IMR-90 (cell line): Measurements from ENCODE around the gene HMGXB3. TPM values are rescaled to one million over a fixed set of nuclear protein-coding genes. Genes with fewer than 3 reads are reported as not detected.

Experiments used
- ATAC-seq: fragments of 200-7000 bp; cut with Tn5 transposase; 2 replicates; pipeline ENCODE4 v1.9.1; 2020; ENCODE audit warnings: low read depth, mild to moderate bottlenecking, moderate library complexity
- BruUV-seq: library from RNA; stranded (reverse); fragments of 400-500 nt; replicated peaks from 2 replicates; lab custom pipeline; 2021; lab: Mats Ljungman, UMichigan
- CTCF ChIA-PET: fragments of 300-600 bp; formaldehyde crosslinking; extraction: SDS; loops from one replicate; lab custom pipeline; 2021; ENCODE audit warnings: antibody characterized with exemption; lab: Yijun Ruan, JAX
- POLR2A ChIA-PET: fragments of 300-600 bp; sonication (Branson Sonifier 250); formaldehyde crosslinking; loops from one replicate; lab custom pipeline; 2022; ENCODE audit warnings: antibody characterized with exemption; ENCODE audit not compliant: unreplicated experiment; lab: Charles Lee
- DNase-seq: peaks from one replicate; pipeline ENCODE4 v3.0.0; 2013
- H2AFZ ChIP-seq: replicated peaks from 2 replicates; pipeline ENCODE3; 2013; ENCODE audit warnings: low read length, mild to moderate bottlenecking; ENCODE audit not compliant: poor library complexity
- H2AK5ac ChIP-seq: 2 replicates; pipeline ENCODE4 v1.6.1; 2013; ENCODE audit warnings: low read depth, low read length, inconsistent platforms
- H2AK9ac ChIP-seq: replicated peaks from 2 replicates; pipeline ENCODE3; 2013; ENCODE audit warnings: mild to moderate bottlenecking, low read depth, low read length, moderate library complexity; ENCODE audit not compliant: poor library complexity
- H2BK120ac ChIP-seq: 2 replicates; pipeline ENCODE4 v1.6.1; 2013; ENCODE audit warnings: low read depth, low read length, inconsistent platforms
- H2BK15ac ChIP-seq: 3 replicates; pipeline ENCODE4 v1.6.1; 2013; ENCODE audit warnings: low read depth, low read length, inconsistent platforms
- H2BK20ac ChIP-seq: 2 replicates; pipeline ENCODE4 v1.6.1; 2013; ENCODE audit warnings: low read depth, mild to moderate bottlenecking, inconsistent platforms, low read length, moderate library complexity
- H2BK5ac ChIP-seq: 2 replicates; pipeline ENCODE4 v1.6.1; 2013; ENCODE audit warnings: mild to moderate bottlenecking, low read depth, low read length, inconsistent platforms; ENCODE audit not compliant: poor library complexity, severe bottlenecking
- H3K14ac ChIP-seq: replicated peaks from 2 replicates; pipeline ENCODE4 v1.6.1; 2013; ENCODE audit warnings: low read depth, low read length, inconsistent platforms
- H3K18ac ChIP-seq: 2 replicates; pipeline ENCODE4 v1.6.1; 2013; ENCODE audit warnings: low read depth, low read length, control low read depth
- H3K23ac ChIP-seq: 2 replicates; pipeline ENCODE4 v1.6.1; 2013; ENCODE audit warnings: low read depth, low read length, inconsistent platforms
- H3K27ac ChIP-seq: 2 replicates; pipeline ENCODE4 v1.5.1; 2013; ENCODE audit warnings: mild to moderate bottlenecking, control low read depth, low read length; ENCODE audit not compliant: insufficient read depth
- H3K27me3 ChIP-seq: 2 replicates; pipeline ENCODE4 v1.6.1; 2013; ENCODE audit warnings: low read length; ENCODE audit not compliant: control insufficient read depth, insufficient read depth
- H3K36me3 ChIP-seq: 2 replicates; pipeline ENCODE4 v1.6.1; 2013; ENCODE audit warnings: low read length, mixed read lengths; ENCODE audit not compliant: control insufficient read depth, insufficient read depth
- H3K4ac ChIP-seq: 2 replicates; pipeline ENCODE4 v1.6.1; 2013; ENCODE audit warnings: low read depth, low read length, inconsistent platforms
- H3K4me1 ChIP-seq: 2 replicates; pipeline ENCODE4 v1.6.1; 2013; ENCODE audit warnings: low read length, mixed read lengths; ENCODE audit not compliant: control insufficient read depth, insufficient read depth
- H3K4me2 ChIP-seq: 2 replicates; pipeline ENCODE4 v1.6.1; 2013; ENCODE audit warnings: low read depth, mild to moderate bottlenecking, control low read depth, low read length, moderate library complexity
- H3K4me3 ChIP-seq: 2 replicates; pipeline ENCODE4 v1.5.1; 2013; ENCODE audit warnings: low read depth, mild to moderate bottlenecking, control low read depth, low read length, moderate library complexity; ENCODE audit not compliant: insufficient read depth
- H3K56ac ChIP-seq: 2 replicates; pipeline ENCODE4 v1.6.1; 2013; ENCODE audit warnings: low read length, inconsistent platforms; ENCODE audit not compliant: insufficient read depth; ENCODE audit errors: extremely low read depth
- H3K79me1 ChIP-seq, 2 experiments: 2 replicates each; pipeline ENCODE4 v1.6.1; 2013; ENCODE audit warnings: low read length in 2 of 2, inconsistent platforms in 1 of 2, low read depth in 1 of 2
- H3K9ac ChIP-seq: 2 replicates; pipeline ENCODE4 v1.6.1; 2013; ENCODE audit warnings: low read depth, low read length, control low read depth
- H3K9me1 ChIP-seq: 2 replicates; pipeline ENCODE4 v1.6.1; 2013; ENCODE audit warnings: low read length, inconsistent platforms; ENCODE audit not compliant: insufficient read depth
- H3K9me3 ChIP-seq: 2 replicates; pipeline ENCODE4 v1.6.1; 2013; ENCODE audit warnings: low read length; ENCODE audit not compliant: control insufficient read depth, insufficient read depth
- H4K20me1 ChIP-seq: 2 replicates; pipeline ENCODE4 v1.6.1; 2013; ENCODE audit warnings: low read length, inconsistent platforms; ENCODE audit not compliant: insufficient read depth
- H4K5ac ChIP-seq: 2 replicates; pipeline ENCODE4 v1.6.1; 2013; ENCODE audit warnings: mild to moderate bottlenecking, low read depth, low read length, control low read depth
- H4K8ac ChIP-seq, 2 experiments: 2 replicates each; pipeline ENCODE4 v1.6.1; 2013; ENCODE audit warnings: low read depth in 2 of 2, low read length in 2 of 2, control low read depth in 1 of 2, inconsistent platforms in 1 of 2
- H4K91ac ChIP-seq: 2 replicates; pipeline ENCODE4 v1.6.1; 2013; ENCODE audit warnings: low read depth, low read length, inconsistent platforms; ENCODE audit not compliant: insufficient read depth
- FOS ChIP-seq: fragments of 150-350 bp; IDR thresholded peaks from 2 replicates; pipeline ENCODE4 v1.6.1; 2016; ENCODE audit warnings: low read depth, low read length
- POLR2A ChIP-seq: IDR thresholded peaks from 2 replicates; pipeline ENCODE4 v1.6.1; 2012; ENCODE audit warnings: mild to moderate bottlenecking, low read depth, low read length
- SMC3 ChIP-seq: fragments of 150-350 bp; IDR thresholded peaks from 2 replicates; pipeline ENCODE4 v1.6.1; 2016; ENCODE audit warnings: low read depth, mild to moderate bottlenecking, antibody characterized with exemption, low read length, moderate library complexity
- WGBS, 2 experiments: methylation state at CpG; one replicate each; pipeline versions ENCODE4 v1.1.5 to v1.1.7; 2013; ENCODE audit warnings: missing lambda C conversion rate in 2 of 2; ENCODE audit not compliant: insufficient read length in 1 of 2; ENCODE audit errors: extremely low coverage in 2 of 2; 5-methylcytosine and 5-hydroxymethylcytosine counted together
- dilution Hi-C: fragments of 300-500 bp; cut with HindIII; formaldehyde crosslinking; loops from one replicate; pipeline ENCODE4 v1.14.3; 2018; ENCODE audit warnings: low sequenced_read_pairs; ENCODE audit not compliant: unreplicated experiment
- in situ Hi-C: fragments of 300-500 bp; cut with MboI; formaldehyde crosslinking; loops from 3 replicates; pipeline ENCODE4 v1.14.3; 2019; ENCODE audit warnings: low sequenced_read_pairs, inconsistent platforms, mixed read lengths
- intact Hi-C: fragments of 100-400 bp; cut with micrococcal nuclease; formaldehyde crosslinking; loops from 2 replicates; pipeline ENCODE4 v1.10.0; 2022
- polyA plus RNA-seq, 3 experiments: library from polyadenylated mRNA; depleted of rRNA; stranded (reverse); fragments of >200 nt; gene quantifications; 2 replicates each; pipeline ENCODE4 v1.2.3, GENCODE V29; 2012; ENCODE audit warnings: low replicate concordance in 1 of 3
- total RNA-seq: library from RNA; depleted of rRNA; stranded (reverse); fragments of >200 nt; gene quantifications from 2 replicates; pipeline ENCODE4 v1.2.3, GENCODE V29; 2012
- TF ChIP-seq, protein P1 (sequence below): fragments of 150-350 bp; IDR thresholded peaks from 2 replicates; pipeline ENCODE4 v1.6.1; 2016; ENCODE audit warnings: low read depth, mild to moderate bottlenecking, low read length, moderate library complexity, borderline replicate concordance

The HMGXB3 gene
- total and polyA plus RNA-seq, 2 of the 4 experiments (the other 2 are of a cell fraction): 27.6 to 30.6 TPM

DNA sequence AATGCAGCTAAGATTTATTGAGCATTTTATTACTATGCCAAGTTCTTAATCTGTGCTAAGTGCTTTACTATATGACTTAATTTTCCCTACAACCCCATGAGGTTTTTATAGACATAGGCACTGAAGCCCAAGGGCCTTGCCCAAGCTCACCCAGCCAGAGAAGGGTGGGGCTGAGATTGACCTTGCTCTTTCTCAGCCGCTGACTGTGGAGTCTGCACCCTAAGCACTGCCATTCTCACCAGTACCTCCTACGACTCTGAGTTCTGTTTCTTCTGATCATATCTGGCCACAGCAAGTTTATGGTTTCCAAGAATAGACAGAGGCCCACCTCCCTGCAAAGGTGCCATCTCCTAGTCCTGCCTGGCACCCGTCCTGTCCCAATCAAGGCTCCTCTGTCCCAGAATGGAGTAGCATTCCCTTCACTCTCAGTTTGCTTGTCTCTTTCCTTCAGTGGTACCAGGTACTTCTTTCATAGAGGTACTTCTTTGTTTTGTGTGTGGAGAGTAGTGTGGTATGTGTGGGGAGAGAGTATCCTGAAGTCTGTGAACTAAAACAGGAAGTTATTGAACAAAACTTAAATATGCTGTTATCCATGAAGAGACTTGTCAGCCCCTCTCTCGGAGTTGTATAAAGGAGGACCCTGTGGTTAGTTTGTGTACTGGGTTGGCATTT, 43.3 kb downstream of the HMGXB3 start:
- peak overlapping the region; percentile 75 for H2BK120ac ChIP-seq
- H3K9me1 ChIP-seq: peaks cover 33% of the 10 kb centered on the region
- H3K36me3 ChIP-seq: peaks cover 54% of the 10 kb centered on the region
- peak overlapping the region; percentile 67; the same call in 1 of the 2 replicates for H3K18ac ChIP-seq
- peak overlapping the region; percentile 89 for H2BK20ac ChIP-seq
- H3K9ac ChIP-seq: peak overlapping the region; percentile 21; the same call in 1 of the 2 replicates
- peak overlapping the region; percentile 93 for H4K91ac ChIP-seq
- H3K4me3 ChIP-seq: no peak overlapping the region
- no peaks in the 10 kb centered on the region for H3K27me3 ChIP-seq
- peak overlapping the region; percentile 47 for H4K5ac ChIP-seq
- H3K4me2 ChIP-seq: peak overlapping the region; percentile 40
- peak; percentile 28 for ATAC-seq
- no peak for TF ChIP-seq FOS
- no peak for TF ChIP-seq SMC3
- TF ChIP-seq POLR2A: no peak
- TF ChIP-seq, protein P1, sequence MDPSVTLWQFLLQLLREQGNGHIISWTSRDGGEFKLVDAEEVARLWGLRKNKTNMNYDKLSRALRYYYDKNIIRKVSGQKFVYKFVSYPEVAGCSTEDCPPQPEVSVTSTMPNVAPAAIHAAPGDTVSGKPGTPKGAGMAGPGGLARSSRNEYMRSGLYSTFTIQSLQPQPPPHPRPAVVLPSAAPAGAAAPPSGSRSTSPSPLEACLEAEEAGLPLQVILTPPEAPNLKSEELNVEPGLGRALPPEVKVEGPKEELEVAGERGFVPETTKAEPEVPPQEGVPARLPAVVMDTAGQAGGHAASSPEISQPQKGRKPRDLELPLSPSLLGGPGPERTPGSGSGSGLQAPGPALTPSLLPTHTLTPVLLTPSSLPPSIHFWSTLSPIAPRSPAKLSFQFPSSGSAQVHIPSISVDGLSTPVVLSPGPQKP: no peak
- peaks cover 6% of the 10 kb centered on the region; the same call in 1 of the 2 replicates for H4K20me1 ChIP-seq
- intact Hi-C loops (no loop called here), dilution Hi-C loops (no loop called here), in situ Hi-C loops (no loop called here)
- no TSS peak for BruUV-seq
- peaks cover 32 to 74% of the 10 kb centered on the region in 2 experiments for H3K79me1 ChIP-seq
- peaks cover 17% of the 10 kb centered on the region for H3K4me1 ChIP-seq
- peak overlapping the region; percentile 97 for H2BK15ac ChIP-seq
- peak overlapping the region; percentile 89 for H3K14ac ChIP-seq
- no peaks in the 10 kb centered on the region for H3K9me3 ChIP-seq
- peak overlapping the region; percentile 91 for H3K23ac ChIP-seq
- DNase-seq: peak; percentile 66
- peak overlapping the region; percentile 77 for H3K27ac ChIP-seq
- H3K56ac ChIP-seq: peak overlapping the region; percentile 70; the same call in 1 of the 2 replicates
- no CpG with 5 or more reads among the region's 4 CpGs for WGBS, 2 experiments
- H2BK5ac ChIP-seq: peak overlapping the region; percentile 87
- POLR2A ChIA-PET: no interaction called here
- peak overlapping the region; percentile 97 for H2AK5ac ChIP-seq
- peak overlapping the region; percentile 56 to 68 for H4K8ac ChIP-seq
- CTCF ChIA-PET: no interaction called here
- peak overlapping the region; percentile 90 for H3K4ac ChIP-seq
- H2AFZ ChIP-seq: peak overlapping the region; percentile 84
- H2AK9ac ChIP-seq: peak overlapping the region; percentile 89
